Neural cell (in vitro differentiated cells): Measurements from ENCODE around the gene HPCA. TPM values are rescaled to one million over a fixed set of nuclear protein-coding genes. Genes with fewer than 3 reads are reported as not detected.

Experiments used
- H2AFZ ChIP-seq: fragments of 200-600, 300-800 bp; sonication (generic), shearing (Covaris generic); 2 replicates; pipeline ENCODE4 v1.6.0; 2014; ENCODE audit warnings: low read depth, mild to moderate bottlenecking, antibody characterized with exemption, low read length, moderate library complexity
- H3F3A ChIP-seq: fragments of 200-600 bp; shearing (Covaris generic); 2 replicates; pipeline ENCODE4 v1.6.1; 2016; ENCODE audit warnings: mild to moderate bottlenecking, moderate library complexity, mixed read lengths, antibody characterized with exemption, low read length; ENCODE audit not compliant: insufficient read depth, poor library complexity, severe bottlenecking
- H3K27ac ChIP-seq: fragments of 200-600, 300-800 bp; sonication (generic), shearing (Covaris generic); 2 replicates; pipeline ENCODE4 v1.5.1; 2014; ENCODE audit warnings: mild to moderate bottlenecking, low read length, moderate library complexity
- H3K27me3 ChIP-seq: fragments of 300-800, 200-600 bp; sonication (generic), shearing (Covaris generic); 2 replicates; pipeline ENCODE4 v1.6.0; 2014; ENCODE audit warnings: mild to moderate bottlenecking, low read depth, low read length, moderate library complexity; ENCODE audit not compliant: insufficient read depth
- H3K36me3 ChIP-seq: fragments of 300-800, 200-600 bp; sonication (generic), shearing (Covaris generic); 2 replicates; pipeline ENCODE4 v1.5.1; 2014; ENCODE audit warnings: mild to moderate bottlenecking, antibody characterized with exemption, low read length, moderate library complexity; ENCODE audit not compliant: insufficient read depth
- H3K4me2 ChIP-seq: fragments of 300-800, 200-600 bp; sonication (generic), shearing (Covaris generic); 2 replicates; pipeline ENCODE4 v1.6.0; 2014; ENCODE audit warnings: mild to moderate bottlenecking, low read length
- H3K4me3 ChIP-seq: fragments of 300-800, 200-600 bp; sonication (generic), shearing (Covaris generic); 2 replicates; pipeline ENCODE4 v1.5.1; 2014; ENCODE audit warnings: mild to moderate bottlenecking, low read length, moderate library complexity
- H3K79me2 ChIP-seq: fragments of 200-600 bp; shearing (Covaris generic); replicated peaks from 2 replicates; pipeline ENCODE4 v1.6.0; 2014; ENCODE audit warnings: mild to moderate bottlenecking, low read length, moderate library complexity; ENCODE audit not compliant: insufficient read depth
- H3K9ac ChIP-seq: fragments of 300-800, 200-600 bp; sonication (generic), shearing (Covaris generic); 2 replicates; pipeline ENCODE4 v1.6.1; 2016; ENCODE audit warnings: mild to moderate bottlenecking, low read length, mixed read lengths
- H3K9me2 ChIP-seq: fragments of 200-600 bp; shearing (Covaris generic); 2 replicates; pipeline ENCODE4 v1.6.1; 2016; ENCODE audit warnings: mild to moderate bottlenecking, low read length, mixed read lengths; ENCODE audit not compliant: insufficient read depth
- H3K9me3 ChIP-seq: fragments of 200-600, 300-800 bp; sonication (generic), shearing (Covaris generic); 2 replicates; pipeline ENCODE4 v1.6.1; 2016; ENCODE audit warnings: mild to moderate bottlenecking, mixed run types, low read length, moderate library complexity, mixed read lengths
- H4K20me1 ChIP-seq: fragments of 200-600 bp; shearing (Covaris generic); 2 replicates; pipeline ENCODE4 v1.6.1; 2016; ENCODE audit warnings: mild to moderate bottlenecking, mixed run types; ENCODE audit not compliant: insufficient read depth
- EP300 ChIP-seq: fragments of 450-650 bp; conservative IDR thresholded peaks from 2 replicates; pipeline ENCODE4 v1.6.1; 2014; ENCODE audit warnings: antibody characterized with exemption, mild to moderate bottlenecking, moderate library complexity; ENCODE audit not compliant: poor library complexity, severe bottlenecking
- EZH2 ChIP-seq: fragments of 200-600, 300-800 bp; shearing (Covaris generic), sonication (generic); IDR thresholded peaks from 2 replicates; pipeline ENCODE4 v1.6.1; 2014; ENCODE audit warnings: antibody characterized with exemption, low read length, borderline replicate concordance, mild to moderate bottlenecking; ENCODE audit not compliant: insufficient read depth, poor library complexity, severe bottlenecking
- MXI1 ChIP-seq: fragments of 450-650 bp; conservative IDR thresholded peaks from 2 replicates; pipeline ENCODE4 v1.6.1; 2014; ENCODE audit warnings: antibody characterized with exemption, mild to moderate bottlenecking; ENCODE audit not compliant: poor library complexity, severe bottlenecking
- POLR2AphosphoS5 ChIP-seq: IDR thresholded peaks from 2 replicates; pipeline ENCODE4 v1.6.1; 2012
- RAD21 ChIP-seq: fragments of 450-650 bp; conservative IDR thresholded peaks from 2 replicates; pipeline ENCODE4 v1.6.1; 2014; ENCODE audit warnings: antibody characterized with exemption, mild to moderate bottlenecking, moderate library complexity
- SMC3 ChIP-seq: fragments of 450-650 bp; conservative IDR thresholded peaks from 2 replicates; pipeline ENCODE4 v1.6.1; 2014; ENCODE audit warnings: antibody characterized with exemption, mild to moderate bottlenecking, moderate library complexity; ENCODE audit not compliant: poor library complexity
- TAF1 ChIP-seq: IDR thresholded peaks from 2 replicates; pipeline ENCODE4 v1.6.1; 2012; ENCODE audit warnings: low read depth
- polyA plus RNA-seq: library from polyadenylated mRNA; depleted of rRNA; stranded (reverse); fragments of >200 nt; gene quantifications from 2 replicates; pipeline ENCODE4 v1.2.3, GENCODE V29; 2014
- TF ChIP-seq, protein P1 (sequence below): fragments of 450-650 bp; IDR thresholded peaks from 2 replicates; pipeline ENCODE4 v1.5.1; 2014; ENCODE audit warnings: antibody characterized with exemption, mild to moderate bottlenecking, moderate library complexity; ENCODE audit not compliant: poor library complexity, severe bottlenecking
- TF ChIP-seq, protein P2 (sequence below): IDR thresholded peaks from 2 replicates; pipeline ENCODE4 v1.6.1; 2012; ENCODE audit warnings: borderline replicate concordance

Gene HPCA
- polyA plus RNA-seq, 1 donor from 2014 or later = 1.9 TPM

DNA sequence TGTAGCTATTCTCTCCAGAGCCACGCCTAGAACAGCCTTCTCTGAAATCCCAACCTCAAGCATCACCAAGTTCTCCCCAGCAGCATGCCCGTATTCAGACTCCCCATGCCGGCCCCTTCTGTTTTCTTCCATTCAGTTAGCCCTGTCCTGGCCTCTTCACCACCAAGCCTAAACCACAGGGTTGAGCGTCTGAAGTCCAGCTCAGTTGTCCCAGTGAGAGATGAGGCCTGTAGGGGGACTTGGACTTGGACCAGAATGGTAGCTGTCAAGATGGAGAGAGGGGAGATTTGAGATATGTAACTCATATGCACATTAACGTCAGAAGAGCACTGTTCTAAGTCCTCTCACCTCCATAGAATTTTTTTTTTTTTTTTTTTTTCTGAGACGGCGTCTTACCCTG, 20.4 kb downstream of the HPCA start:
- TF ChIP-seq EP300 (no peak), SMC3 (no peak), POLR2AphosphoS5 (no peak), EZH2 (no peak), MXI1 (no peak)
- TF ChIP-seq, protein P1, sequence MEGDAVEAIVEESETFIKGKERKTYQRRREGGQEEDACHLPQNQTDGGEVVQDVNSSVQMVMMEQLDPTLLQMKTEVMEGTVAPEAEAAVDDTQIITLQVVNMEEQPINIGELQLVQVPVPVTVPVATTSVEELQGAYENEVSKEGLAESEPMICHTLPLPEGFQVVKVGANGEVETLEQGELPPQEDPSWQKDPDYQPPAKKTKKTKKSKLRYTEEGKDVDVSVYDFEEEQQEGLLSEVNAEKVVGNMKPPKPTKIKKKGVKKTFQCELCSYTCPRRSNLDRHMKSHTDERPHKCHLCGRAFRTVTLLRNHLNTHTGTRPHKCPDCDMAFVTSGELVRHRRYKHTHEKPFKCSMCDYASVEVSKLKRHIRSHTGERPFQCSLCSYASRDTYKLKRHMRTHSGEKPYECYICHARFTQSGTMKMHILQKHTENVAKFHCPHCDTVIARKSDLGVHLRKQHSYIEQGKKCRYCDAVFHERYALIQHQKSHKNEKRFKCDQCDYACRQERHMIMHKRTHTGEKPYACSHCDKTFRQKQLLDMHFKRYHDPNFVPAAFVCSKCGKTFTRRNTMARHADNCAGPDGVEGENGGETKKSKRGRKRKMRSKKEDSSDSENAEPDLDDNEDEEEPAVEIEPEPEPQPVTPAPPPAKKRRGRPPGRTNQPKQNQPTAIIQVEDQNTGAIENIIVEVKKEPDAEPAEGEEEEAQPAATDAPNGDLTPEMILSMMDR = no peak
- no peaks in the 10 kb centered on the region for H3K9me3 ChIP-seq
- H3K79me2 ChIP-seq = no peaks in the 10 kb centered on the region
- no peaks in the 10 kb centered on the region for H3F3A ChIP-seq
- H2AFZ ChIP-seq = no peak overlapping the region
- H3K4me3 ChIP-seq = no peak overlapping the region
- H3K36me3 ChIP-seq = no peaks in the 10 kb centered on the region
- H3K9me2 ChIP-seq = no peaks in the 10 kb centered on the region
- H3K4me2 ChIP-seq = no peak overlapping the region
- H3K9ac ChIP-seq = no peak overlapping the region
- H4K20me1 ChIP-seq = no peaks in the 10 kb centered on the region
- H3K27me3 ChIP-seq = peaks cover 10% of the 10 kb centered on the region
- H3K27ac ChIP-seq = no peak overlapping the region

DNA sequence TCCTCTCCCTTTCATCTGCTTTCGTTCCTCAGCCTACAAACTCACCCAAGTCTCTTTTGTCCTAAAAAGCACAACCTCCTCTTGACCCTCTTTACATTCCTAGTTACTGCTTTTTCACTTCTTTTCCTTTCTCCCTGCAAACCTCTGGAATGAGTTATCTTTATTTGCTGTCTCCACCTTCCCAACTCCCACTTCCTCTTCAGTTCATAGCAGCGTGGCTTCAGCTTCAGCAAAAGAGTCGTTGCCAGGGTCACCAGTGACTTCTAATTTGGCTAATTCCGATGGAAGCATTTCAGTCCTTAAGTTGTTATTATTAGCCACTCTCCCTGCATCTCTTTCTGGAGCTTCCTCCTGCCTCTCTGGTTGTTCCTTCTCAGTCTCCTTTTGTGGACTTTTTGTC, 21.1 kb downstream of the HPCA start:
- Histone ChIP-seq H3K9me3 (no peaks in the 10 kb centered on the region), H3K27me3 (peaks cover 3% of the 10 kb centered on the region), H3K79me2 (no peaks in the 10 kb centered on the region), H4K20me1 (no peaks in the 10 kb centered on the region), H3K9me2 (no peaks in the 10 kb centered on the region), H3F3A (no peaks in the 10 kb centered on the region), H3K4me3 (no peak overlapping the region), H2AFZ (no peak overlapping the region), H3K27ac (no peak overlapping the region), H3K4me2 (no peak overlapping the region), H3K36me3 (no peaks in the 10 kb centered on the region), H3K9ac (no peak overlapping the region)
- no peak for TF ChIP-seq EZH2
- TF ChIP-seq RAD21 = no peak
- TF ChIP-seq TAF1 = no peak
- TF ChIP-seq EP300 = no peak

DNA sequence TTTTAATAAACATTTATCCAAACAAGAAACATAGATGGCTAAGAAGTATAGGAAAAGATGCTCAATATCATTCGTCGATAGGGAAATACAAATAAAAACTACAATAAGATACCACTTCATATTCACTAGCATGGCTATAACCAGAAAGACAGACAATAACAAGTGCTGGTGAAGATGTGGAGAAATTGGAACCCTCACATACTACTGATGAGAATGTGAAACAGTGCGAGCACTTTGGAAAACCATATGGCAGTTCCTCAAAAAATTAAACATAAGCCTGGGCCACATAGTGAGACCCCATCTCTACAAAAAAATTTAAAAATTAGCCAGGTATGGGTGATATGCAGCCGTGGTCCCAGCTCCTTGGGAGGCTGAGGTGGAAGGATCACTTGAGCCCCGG, 24.0 kb downstream of the HPCA start:
- Histone ChIP-seq H3K9me3 (no peaks in the 10 kb centered on the region), H3K27ac (no peak overlapping the region), H3K79me2 (no peaks in the 10 kb centered on the region), H3K4me3 (no peak overlapping the region), H3F3A (no peaks in the 10 kb centered on the region), H3K9me2 (no peaks in the 10 kb centered on the region), H4K20me1 (no peaks in the 10 kb centered on the region), H2AFZ (no peak overlapping the region), H3K9ac (no peak overlapping the region), H3K4me2 (no peak overlapping the region), H3K27me3 (no peaks in the 10 kb centered on the region), H3K36me3 (no peaks in the 10 kb centered on the region)
- TF ChIP-seq EP300 (no peak), POLR2AphosphoS5 (no peak), RAD21 (no peak), SMC3 (no peak), TAF1 (no peak), MXI1 (no peak), EZH2 (no peak)
- TF ChIP-seq, protein P1 = no peak
- TF ChIP-seq, protein P2, sequence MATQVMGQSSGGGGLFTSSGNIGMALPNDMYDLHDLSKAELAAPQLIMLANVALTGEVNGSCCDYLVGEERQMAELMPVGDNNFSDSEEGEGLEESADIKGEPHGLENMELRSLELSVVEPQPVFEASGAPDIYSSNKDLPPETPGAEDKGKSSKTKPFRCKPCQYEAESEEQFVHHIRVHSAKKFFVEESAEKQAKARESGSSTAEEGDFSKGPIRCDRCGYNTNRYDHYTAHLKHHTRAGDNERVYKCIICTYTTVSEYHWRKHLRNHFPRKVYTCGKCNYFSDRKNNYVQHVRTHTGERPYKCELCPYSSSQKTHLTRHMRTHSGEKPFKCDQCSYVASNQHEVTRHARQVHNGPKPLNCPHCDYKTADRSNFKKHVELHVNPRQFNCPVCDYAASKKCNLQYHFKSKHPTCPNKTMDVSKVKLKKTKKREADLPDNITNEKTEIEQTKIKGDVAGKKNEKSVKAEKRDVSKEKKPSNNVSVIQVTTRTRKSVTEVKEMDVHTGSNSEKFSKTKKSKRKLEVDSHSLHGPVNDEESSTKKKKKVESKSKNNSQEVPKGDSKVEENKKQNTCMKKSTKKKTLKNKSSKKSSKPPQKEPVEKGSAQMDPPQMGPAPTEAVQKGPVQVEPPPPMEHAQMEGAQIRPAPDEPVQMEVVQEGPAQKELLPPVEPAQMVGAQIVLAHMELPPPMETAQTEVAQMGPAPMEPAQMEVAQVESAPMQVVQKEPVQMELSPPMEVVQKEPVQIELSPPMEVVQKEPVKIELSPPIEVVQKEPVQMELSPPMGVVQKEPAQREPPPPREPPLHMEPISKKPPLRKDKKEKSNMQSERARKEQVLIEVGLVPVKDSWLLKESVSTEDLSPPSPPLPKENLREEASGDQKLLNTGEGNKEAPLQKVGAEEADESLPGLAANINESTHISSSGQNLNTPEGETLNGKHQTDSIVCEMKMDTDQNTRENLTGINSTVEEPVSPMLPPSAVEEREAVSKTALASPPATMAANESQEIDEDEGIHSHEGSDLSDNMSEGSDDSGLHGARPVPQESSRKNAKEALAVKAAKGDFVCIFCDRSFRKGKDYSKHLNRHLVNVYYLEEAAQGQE = no peak
